Osteocyte (in vitro differentiated cells): ENCODE measurements around the gene PDLIM5. TPM values are rescaled to one million over a fixed set of nuclear protein-coding genes. Genes with fewer than 3 reads are reported as not detected.

ENCODE experiments used
- DNase-seq: peaks from one replicate; pipeline ENCODE4 v3.0.0; 2021; ENCODE audit warnings: mixed read lengths; ENCODE audit not compliant: unreplicated experiment; ENCODE audit errors: extremely low spot score
- H3K27ac Mint-ChIP-seq: one replicate; pipeline ENCODE4 v1.8.0; 2021; ENCODE audit warnings: mild to moderate bottlenecking, mixed read lengths; ENCODE audit not compliant: unreplicated experiment
- H3K27me3 Mint-ChIP-seq: one replicate; pipeline ENCODE4 v1.8.0; 2021; ENCODE audit warnings: mixed read lengths; ENCODE audit not compliant: unreplicated experiment
- H3K36me3 Mint-ChIP-seq: one replicate; pipeline ENCODE4 v1.8.0; 2021; ENCODE audit warnings: mixed read lengths; ENCODE audit not compliant: unreplicated experiment
- H3K4me1 Mint-ChIP-seq: one replicate; pipeline ENCODE4 v1.8.0; 2021; ENCODE audit warnings: mixed read lengths; ENCODE audit not compliant: unreplicated experiment
- H3K4me3 Mint-ChIP-seq: one replicate; pipeline ENCODE4 v1.8.0; 2021; ENCODE audit warnings: mild to moderate bottlenecking, moderate library complexity, mixed read lengths; ENCODE audit not compliant: unreplicated experiment
- H3K9me3 Mint-ChIP-seq: one replicate; pipeline ENCODE4 v1.8.0; 2021; ENCODE audit warnings: mixed read lengths; ENCODE audit not compliant: unreplicated experiment
- CTCF ChIP-seq: fragments of 200-600 bp; sonication (generic); IDR thresholded peaks from 2 replicates; pipeline ENCODE4 v1.5.0; 2021; ENCODE audit warnings: antibody characterized with exemption, mild to moderate bottlenecking, moderate library complexity
- total RNA-seq: library from RNA; stranded (reverse); gene quantifications from 2 replicates; pipeline ENCODE4 v1.2.1, GENCODE V29; 2021

Gene PDLIM5
- total RNA-seq, 1 donor from 2014 or later, result 324 TPM

- H3K27ac Mint-ChIP-seq, result no peak overlapping the region
- DNase-seq, result no peak
- H3K27me3 Mint-ChIP-seq, result no peaks in the 10 kb centered on the region
- H3K36me3 Mint-ChIP-seq, result no peaks in the 10 kb centered on the region
- H3K4me3 Mint-ChIP-seq, result no peak overlapping the region
- no peaks in the 10 kb centered on the region for H3K9me3 Mint-ChIP-seq
- H3K4me1 Mint-ChIP-seq, result peaks cover 61% of the 10 kb centered on the region
- TF ChIP-seq CTCF, result no peak
These were observed 43.0 kb upstream of the PDLIM5 start for GRCh38 chr4:94408549-94409374.

GRCh38 chr4:94409375-94409679, 42.4 kb upstream of the PDLIM5 start:
- H3K27ac Mint-ChIP-seq, result no peak overlapping the region
- H3K4me3 Mint-ChIP-seq, result no peak overlapping the region
- TF ChIP-seq CTCF, result no peak
- H3K9me3 Mint-ChIP-seq, result no peaks in the 10 kb centered on the region
- peaks cover 66% of the 10 kb centered on the region for H3K4me1 Mint-ChIP-seq
- H3K36me3 Mint-ChIP-seq, result no peaks in the 10 kb centered on the region
- no peak for DNase-seq
- no peaks in the 10 kb centered on the region for H3K27me3 Mint-ChIP-seq

- Mint-ChIP-seq H3K27me3 (no peaks in the 10 kb centered on the region), H3K4me3 (no peak overlapping the region), H3K27ac (peak overlapping the region; percentile 86), H3K36me3 (no peaks in the 10 kb centered on the region), H3K4me1 (peaks cover 66% of the 10 kb centered on the region), H3K9me3 (no peaks in the 10 kb centered on the region)
- DNase-seq, result no peak
- no peak for TF ChIP-seq CTCF
These were observed 41.8 kb upstream of the PDLIM5 start for GRCh38 chr4:94409962-94410361.

- Mint-ChIP-seq H3K36me3 (no peaks in the 10 kb centered on the region), H3K4me3 (no peak overlapping the region), H3K27ac (peak overlapping the region; percentile 86), H3K4me1 (peaks cover 66% of the 10 kb centered on the region), H3K27me3 (no peaks in the 10 kb centered on the region), H3K9me3 (peaks cover under 1% of the 10 kb centered on the region)
- DNase-seq, result no peak
- no peak for TF ChIP-seq CTCF
These were observed 41.0 kb upstream of the PDLIM5 start for GRCh38 chr4:94410678-94411206.

GRCh38 chr4:94411296-94411695, 40.4 kb upstream of the PDLIM5 start:
- H3K27ac Mint-ChIP-seq, result no peak overlapping the region
- DNase-seq, result no peak
- H3K9me3 Mint-ChIP-seq, result peaks cover 6% of the 10 kb centered on the region
- no peak overlapping the region for H3K4me3 Mint-ChIP-seq
- no peaks in the 10 kb centered on the region for H3K27me3 Mint-ChIP-seq
- no peaks in the 10 kb centered on the region for H3K36me3 Mint-ChIP-seq
- no peak for TF ChIP-seq CTCF
- H3K4me1 Mint-ChIP-seq, result peaks cover 66% of the 10 kb centered on the region
